BJ (cell line): ENCODE results near the gene RBM20. TPM values are rescaled to one million over a fixed set of nuclear protein-coding genes. Genes with fewer than 3 reads are reported as not detected.

Experiments used
- CTCF ChIA-PET: fragments of 350-600 bp; formaldehyde crosslinking; extraction: SDS; loops from one replicate; lab custom pipeline; 2021; ENCODE audit warnings: antibody characterized with exemption, inconsistent platforms; lab: Yijun Ruan, JAX
- POLR2A ChIA-PET: fragments of 300-600 bp; sonication (Branson Sonifier 250); formaldehyde crosslinking; extraction: SDS; loops from one replicate; lab custom pipeline; 2021; ENCODE audit warnings: antibody characterized with exemption; lab: Charles Lee
- DNase-seq: peaks from one replicate; pipeline ENCODE4 v3.0.0-alpha.2; 2011; ENCODE audit warnings: low read depth
- H3K27me3 ChIP-seq: 2 replicates; pipeline ENCODE4 v1.6.0; 2011; ENCODE audit warnings: low read length; ENCODE audit not compliant: control insufficient read depth, insufficient read depth
- H3K36me3 ChIP-seq: 2 replicates; pipeline ENCODE4 v1.5.1; 2011; ENCODE audit warnings: low read length; ENCODE audit not compliant: control insufficient read depth, insufficient read depth
- H3K4me3 ChIP-seq: 2 replicates; pipeline ENCODE4 v1.5.1; 2011; ENCODE audit warnings: low read depth, mild to moderate bottlenecking, control low read depth, low read length
- CTCF ChIP-seq: IDR thresholded peaks from 2 replicates; pipeline ENCODE4 v1.5.1; 2011; ENCODE audit warnings: low read depth, mild to moderate bottlenecking, control low read depth, inconsistent platforms, low read length, moderate library complexity; ENCODE audit not compliant: insufficient read depth
- polyA plus RNA-seq: library from polyadenylated mRNA; depleted of rRNA; stranded (reverse); fragments of >200 nt; gene quantifications from 2 replicates; pipeline ENCODE4 v1.2.3, GENCODE V29; 2011

RBM20 gene
- polyA plus RNA-seq, 1 experiment: not detected

GRCh38 chr10:110774069-110775019 is 130.2 kb downstream of the RBM20 start:
- TF ChIP-seq CTCF: no peak
- Histone ChIP-seq H3K27me3 (peaks cover 9% of the 10 kb centered on the region), H3K4me3 (no peak overlapping the region), H3K36me3 (no peaks in the 10 kb centered on the region)
- peak; percentile 26 for DNase-seq
- ChIA-PET POLR2A (no interaction called here), CTCF (interaction anchor here (0.9 kb wide), 1 partner anchor 28 kb away, joined by 5 read pairs; no protein-coding TSS in a partner anchor)

- CTCF ChIA-PET: interaction anchor here (1.0 kb wide), 1 partner anchor 29 kb away, joined by 3 read pairs; no protein-coding TSS in a partner anchor
- Histone ChIP-seq H3K27me3 (peaks cover 9% of the 10 kb centered on the region), H3K36me3 (no peaks in the 10 kb centered on the region), H3K4me3 (no peak overlapping the region)
- POLR2A ChIA-PET: no interaction called here
- DNase-seq: no peak
- no peak for TF ChIP-seq CTCF
Measured at GRCh38 chr10:110775020-110775375, 130.9 kb downstream of the RBM20 start.

- ChIA-PET POLR2A (no interaction called here), CTCF (interaction anchor here (1.0 kb wide), 1 partner anchor 28 kb away, joined by 3 read pairs; no protein-coding TSS in a partner anchor)
- DNase-seq: no peak
Measured at GRCh38 chr10:110775406-110775805, 131.3 kb downstream of the RBM20 start.

GRCh38 chr10:110777017-110777416 is 132.9 kb downstream of the RBM20 start:
- Histone ChIP-seq H3K4me3 (no peak overlapping the region), H3K36me3 (no peaks in the 10 kb centered on the region), H3K27me3 (peaks cover 7% of the 10 kb centered on the region)
- POLR2A ChIA-PET: no interaction called here
- no peak for TF ChIP-seq CTCF
- no peak for DNase-seq
- CTCF ChIA-PET: interaction anchor here (0.9 kb wide), 1 partner anchor 9 kb away, joined by 3 read pairs; no protein-coding TSS in a partner anchor

More at GRCh38 chr10:110775406-110775805, 131.3 kb downstream of the RBM20 start:
- H3K36me3 ChIP-seq: no peaks in the 10 kb centered on the region
- H3K27me3 ChIP-seq: peaks cover 8% of the 10 kb centered on the region
- no peak overlapping the region for H3K4me3 ChIP-seq
- no peak for TF ChIP-seq CTCF

GRCh38 chr10:110777661-110778060 is 133.5 kb downstream of the RBM20 start:
- CTCF ChIA-PET: interaction anchor here (0.9 kb wide), 1 partner anchor 8 kb away, joined by 3 read pairs; no protein-coding TSS in a partner anchor
- H3K4me3 ChIP-seq: no peak overlapping the region
- POLR2A ChIA-PET: no interaction called here
- no peak for TF ChIP-seq CTCF
- no peaks in the 10 kb centered on the region for H3K36me3 ChIP-seq
- DNase-seq: no peak
- peaks cover 7% of the 10 kb centered on the region for H3K27me3 ChIP-seq
